GM15510 (cell line): ENCODE results near the gene CDC42.

Experiments used
- POLR2A ChIP-seq: IDR thresholded peaks from 3 replicates; pipeline ENCODE4 v1.6.1; 2011; ENCODE audit warnings: borderline replicate concordance; ENCODE audit not compliant: insufficient read length; ENCODE audit errors: extremely low read depth

Gene CDC42

DNA sequence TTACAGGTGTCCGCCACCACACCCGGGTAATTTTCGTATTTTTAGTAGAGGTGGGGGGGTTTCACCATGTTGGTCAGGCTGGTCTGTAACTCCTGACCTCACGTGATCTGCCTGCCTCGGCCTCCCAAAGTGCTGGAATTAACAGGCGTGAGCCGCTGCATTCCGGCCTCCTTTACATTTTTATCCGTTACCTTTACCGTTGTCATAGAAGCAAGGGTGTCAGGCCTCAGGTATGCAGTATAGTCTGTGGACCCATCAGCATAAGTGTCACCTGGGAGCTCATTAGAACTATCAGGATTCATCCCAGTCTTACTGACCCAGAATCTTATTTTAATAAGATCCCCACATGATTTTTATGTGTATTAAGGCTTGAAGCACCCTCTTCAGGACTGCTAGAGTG, 5.4 kb downstream of the CDC42 start:
- no peak for TF ChIP-seq POLR2A

GRCh38 chr1:22064751-22065402, 12.4 kb downstream of the CDC42 start:
- no peak for TF ChIP-seq POLR2A

DNA sequence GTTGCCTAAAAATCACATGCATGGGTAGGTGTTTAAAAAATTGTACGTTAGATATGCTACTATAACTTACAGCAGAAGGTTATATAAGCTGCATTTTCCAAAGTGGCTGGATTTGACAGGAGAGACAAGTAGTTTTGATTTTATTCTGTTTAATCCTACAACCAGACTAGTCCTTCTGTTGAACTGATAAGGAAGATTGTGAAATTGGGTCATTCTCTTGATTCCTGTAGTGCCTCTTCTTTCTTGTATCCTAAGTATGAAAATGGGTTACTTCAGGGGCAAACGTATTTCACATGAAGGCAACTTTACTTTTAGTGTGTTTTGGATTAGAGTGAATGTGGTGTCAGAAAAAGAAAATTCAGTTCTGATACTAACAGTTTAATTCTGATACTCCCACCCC, 19.0 kb downstream of the CDC42 start:
- no peak for TF ChIP-seq POLR2A

DNA sequence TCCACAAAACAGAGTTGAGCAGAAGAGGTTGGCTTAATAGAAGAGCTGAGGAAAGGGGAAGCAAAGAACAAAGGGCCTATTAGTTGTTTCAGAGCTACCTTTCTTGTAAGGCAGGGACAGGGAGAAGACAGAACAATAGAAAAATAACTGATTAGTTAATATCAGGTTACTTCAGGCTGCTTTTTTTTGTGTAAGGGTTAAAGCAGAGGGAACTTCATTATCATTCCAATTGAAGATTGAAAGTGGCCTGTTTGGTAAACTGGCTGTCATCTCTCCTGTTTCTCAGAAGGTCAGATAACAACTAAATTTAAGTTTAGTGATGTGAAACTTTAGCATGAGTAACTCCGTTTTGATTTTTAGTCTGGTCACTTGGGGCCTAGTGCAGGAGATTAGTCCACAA, 22.3 kb downstream of the CDC42 start:
- no peak for TF ChIP-seq POLR2A

- TF ChIP-seq POLR2A, result no peak
Measured at GRCh38 chr1:22075718-22076117, 23.2 kb downstream of the CDC42 start.

GRCh38 chr1:22076346-22076745, 23.8 kb downstream of the CDC42 start:
- TF ChIP-seq POLR2A, result no peak

DNA sequence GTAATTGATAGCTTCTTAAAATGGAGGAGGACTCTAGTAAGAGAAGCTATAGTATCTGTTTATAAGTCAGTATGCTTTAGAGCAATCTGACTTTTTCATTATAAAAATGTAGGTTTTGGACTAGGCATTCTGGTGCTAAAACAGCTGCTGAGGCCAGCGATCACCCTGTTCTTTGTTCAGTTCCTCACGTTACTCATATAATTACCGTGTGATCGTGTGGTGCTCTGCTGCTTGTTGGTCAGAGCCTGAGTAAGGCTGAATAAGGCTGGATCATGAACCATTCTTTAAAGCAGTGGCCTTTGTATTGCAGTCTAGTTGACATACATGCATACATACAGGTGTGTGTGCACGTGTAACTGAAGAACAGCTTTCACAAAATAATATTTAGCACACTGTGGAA, 25.2 kb downstream of the CDC42 start:
- TF ChIP-seq POLR2A, result no peak

GRCh38 chr1:22078133-22078532, 25.6 kb downstream of the CDC42 start:
- TF ChIP-seq POLR2A, result no peak

GRCh38 chr1:22080191-22080590, 27.7 kb downstream of the CDC42 start:
- no peak for TF ChIP-seq POLR2A

GRCh38 chr1:22088331-22088730, 35.8 kb downstream of the CDC42 start:
- TF ChIP-seq POLR2A, result no peak

GRCh38 chr1:22089134-22089571, 36.6 kb downstream of the CDC42 start:
- TF ChIP-seq POLR2A, result no peak

DNA sequence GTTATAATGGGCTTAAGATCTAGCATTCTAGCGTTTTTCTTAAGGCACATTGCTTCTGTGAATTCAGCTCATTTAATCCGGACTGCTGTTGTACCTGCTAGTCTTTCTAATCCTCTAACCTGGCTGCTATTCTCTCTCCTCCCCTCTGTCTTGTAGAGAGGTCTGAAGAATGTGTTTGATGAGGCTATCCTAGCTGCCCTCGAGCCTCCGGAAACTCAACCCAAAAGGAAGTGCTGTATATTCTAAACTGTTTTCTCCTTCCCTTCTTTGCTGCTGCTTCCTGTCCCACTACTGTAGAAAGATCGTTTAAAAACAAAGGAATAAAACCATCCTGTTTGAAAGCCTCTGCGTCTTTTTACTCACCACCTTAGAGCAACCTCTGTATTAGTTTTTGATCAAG, 37.3 kb downstream of the CDC42 start:
- no peak for TF ChIP-seq POLR2A

- TF ChIP-seq POLR2A, result no peak
Measured at GRCh38 chr1:22090867-22091266, 38.4 kb downstream of the CDC42 start.

DNA sequence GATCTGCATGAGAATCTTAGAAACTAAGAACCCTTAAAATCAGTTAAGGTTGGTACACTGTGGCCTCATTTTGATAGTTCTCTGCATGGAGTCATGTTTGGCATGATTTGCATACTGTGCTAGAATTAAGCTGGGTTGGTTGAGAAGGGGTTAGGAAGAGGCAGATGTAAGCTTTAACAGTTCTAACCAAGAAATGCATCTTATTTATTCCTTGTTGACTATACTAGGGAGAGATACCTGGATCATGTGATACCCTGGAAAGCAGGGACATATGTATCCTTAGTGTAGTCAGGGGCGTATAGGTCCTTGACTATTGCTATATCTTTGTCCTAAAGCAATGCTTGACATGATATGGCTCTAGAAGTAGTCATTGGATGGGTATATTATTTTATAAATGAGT, 41.0 kb downstream of the CDC42 start:
- TF ChIP-seq POLR2A, result no peak

- TF ChIP-seq POLR2A, result no peak
Measured at GRCh38 chr1:22096036-22096435, 43.5 kb downstream of the CDC42 start.

GRCh38 chr1:22096463-22096862, 44.0 kb downstream of the CDC42 start:
- no peak for TF ChIP-seq POLR2A

DNA sequence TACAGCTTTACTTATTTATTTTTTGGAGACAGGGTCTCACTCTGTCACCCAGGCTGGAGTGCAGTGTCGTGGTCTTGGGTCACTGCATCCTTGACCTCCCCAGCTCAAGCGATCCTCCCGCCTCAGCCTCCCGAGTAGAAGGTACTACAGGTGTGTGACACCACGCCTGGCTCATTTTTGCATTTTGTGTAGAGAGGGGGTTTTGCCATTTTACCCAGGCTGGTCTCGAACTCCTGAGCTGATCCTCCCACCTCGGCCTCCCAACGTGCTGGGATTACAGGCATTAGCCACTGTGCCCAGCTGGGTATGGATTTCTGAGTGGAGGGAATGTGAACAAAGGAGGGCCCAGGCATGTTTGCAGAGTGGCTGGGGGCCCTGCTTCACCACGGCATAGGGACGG, 46.2 kb downstream of the CDC42 start:
- TF ChIP-seq POLR2A, result no peak

DNA sequence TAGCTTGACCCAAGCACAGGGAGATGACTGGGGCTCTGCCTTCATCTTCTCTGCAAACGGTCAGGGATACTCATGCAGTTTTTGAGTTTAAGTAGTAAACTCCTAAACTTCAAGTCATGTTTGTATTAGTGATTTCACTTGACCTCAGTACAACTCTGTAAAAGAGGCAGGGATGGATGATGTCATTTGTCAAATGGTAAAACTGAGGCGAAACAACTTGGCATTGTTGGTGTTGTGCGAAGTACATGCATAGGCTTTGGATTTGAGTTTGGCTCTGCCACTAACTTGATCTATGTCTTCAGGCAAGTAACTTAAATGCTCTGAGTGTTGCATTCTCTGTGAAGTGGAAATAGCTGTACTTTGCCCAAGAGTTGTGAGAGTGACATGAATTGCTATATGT, 47.7 kb downstream of the CDC42 start:
- no peak for TF ChIP-seq POLR2A

GRCh38 chr1:22101199-22101598, 48.7 kb downstream of the CDC42 start:
- TF ChIP-seq POLR2A, result no peak
